Measurements from ENCODE around the gene TBC1D5.

DNA sequence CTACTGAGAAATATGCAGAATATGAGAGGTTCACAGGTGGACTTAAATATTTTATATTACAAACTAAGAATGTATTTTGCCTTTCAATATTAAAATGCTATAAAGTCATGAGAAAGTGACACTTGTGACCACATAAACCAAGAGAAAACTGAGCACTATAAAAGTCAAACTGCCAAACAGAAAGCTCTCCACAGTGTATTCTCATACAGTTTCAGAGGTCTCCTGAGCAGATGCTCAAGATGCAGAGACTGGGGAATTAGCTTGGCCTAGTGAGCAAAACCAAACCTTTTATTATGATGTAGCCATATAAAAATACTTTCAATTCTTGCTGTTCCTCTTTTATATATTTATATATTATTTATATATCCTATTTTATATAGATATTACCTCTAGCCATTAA, 227.8 kb downstream of the TBC1D5 start:
- TF ChIP-seq CTCF (IDR thresholded peaks at IDR 0.05; ENCODE audit: control extremely low read depth in 1 of 3, insufficient read depth in 1 of 3, low read depth in 1 of 3, low read length in 3 of 3) (no peak), BACH1 (IDR thresholded peaks at IDR 0.05; ENCODE audit: low read length) (no peak)
